CD4-positive, CD25-positive, alpha-beta regulatory T cell (primary cell): Measurements from ENCODE around the gene STOML1. TPM values are rescaled to one million over a fixed set of nuclear protein-coding genes. Genes with fewer than 3 reads are reported as not detected.

Source experiments
- ATAC-seq, 2 donors: fragments of 150-1000 bp; cut with Tn5 transposase; one replicate each; pipeline ENCODE4 v1.10.0; 2021; ENCODE audit warnings: low read depth in 2 of 2, moderate number of reproducible peaks in 2 of 2, moderate library complexity in 1 of 2
- DNase-seq, 3 donors: peaks; one replicate each; pipeline versions ENCODE4 v3.0.0 to v3.0.0-alpha.2; 2012 to 2022; ENCODE audit warnings: mixed read lengths in 1 of 3
- H3K27ac ChIP-seq: one replicate; pipeline ENCODE4 v1.7.0; 2013; ENCODE audit warnings: mild to moderate bottlenecking, low read length; ENCODE audit not compliant: insufficient read depth, poor library complexity, severe bottlenecking
- H3K27me3 ChIP-seq: one replicate; pipeline ENCODE4 v1.7.0; 2013; ENCODE audit warnings: low read length; ENCODE audit not compliant: control insufficient read depth, insufficient read depth
- H3K36me3 ChIP-seq: one replicate; pipeline ENCODE4 v1.7.0; 2013; ENCODE audit warnings: mild to moderate bottlenecking, low read length, moderate library complexity; ENCODE audit not compliant: control insufficient read depth, insufficient read depth
- H3K4me1 ChIP-seq: 2 replicates; pipeline ENCODE4 v1.7.0; 2013; ENCODE audit warnings: mild to moderate bottlenecking, low read length; ENCODE audit not compliant: insufficient read depth, control insufficient read depth, poor library complexity, severe bottlenecking
- H3K4me3 ChIP-seq: one replicate; pipeline ENCODE4 v1.7.0; 2013; ENCODE audit warnings: low read depth, mild to moderate bottlenecking, low read length, moderate library complexity
- H3K9me3 ChIP-seq, 2 experiments: 1 replicate in 1 of 2; 2 replicates in 1 of 2; pipeline ENCODE4 v1.7.0; 2013; ENCODE audit warnings: low read length in 2 of 2, mild to moderate bottlenecking in 1 of 2, moderate library complexity in 1 of 2; ENCODE audit not compliant: control insufficient read depth in 2 of 2
- H3K27ac Mint-ChIP-seq, 3 donors: one replicate each; pipeline ENCODE4 v1.8.0; 2020 to 2022; ENCODE audit warnings: mild to moderate bottlenecking in 3 of 3, mixed read lengths in 3 of 3, moderate library complexity in 2 of 3
- H3K27me3 Mint-ChIP-seq: one replicate; pipeline ENCODE4 v1.8.0; 2022; ENCODE audit warnings: mild to moderate bottlenecking, mixed read lengths
- H3K36me3 Mint-ChIP-seq: one replicate; pipeline ENCODE4 v1.8.0; 2020; ENCODE audit warnings: mixed read lengths
- H3K4me1 Mint-ChIP-seq, 4 donors: one replicate each; pipeline ENCODE4 v1.8.0; 2020 to 2022; ENCODE audit warnings: mixed read lengths in 4 of 4, mild to moderate bottlenecking in 1 of 4
- H3K4me3 Mint-ChIP-seq, 4 donors: one replicate each; pipeline ENCODE4 v1.8.0; 2020 to 2022; ENCODE audit warnings: mild to moderate bottlenecking in 4 of 4, mixed read lengths in 4 of 4, moderate library complexity in 3 of 4
- H3K9me3 Mint-ChIP-seq, 7 donors: one replicate each; pipeline ENCODE4 v1.8.0; 2020 to 2022; ENCODE audit warnings: mixed read lengths in 7 of 7, mild to moderate bottlenecking in 3 of 7, moderate library complexity in 2 of 7
- polyA plus RNA-seq, 4 donors: library from polyadenylated mRNA; unstranded; fragments of 300-500 nt; fragmentation: Illumina TruSeq; gene quantifications; one replicate each; pipeline ENCODE4 v1.2.3, GENCODE V29; 2021
- total RNA-seq: library from RNA; stranded (reverse); gene quantifications from one replicate; pipeline ENCODE4 v1.2.3, GENCODE V29; 2022

The STOML1 gene
- total and polyA plus RNA-seq, 5 donors from 2014 or later = 5.9 to 11.4 (median 9.7) TPM

DNA sequence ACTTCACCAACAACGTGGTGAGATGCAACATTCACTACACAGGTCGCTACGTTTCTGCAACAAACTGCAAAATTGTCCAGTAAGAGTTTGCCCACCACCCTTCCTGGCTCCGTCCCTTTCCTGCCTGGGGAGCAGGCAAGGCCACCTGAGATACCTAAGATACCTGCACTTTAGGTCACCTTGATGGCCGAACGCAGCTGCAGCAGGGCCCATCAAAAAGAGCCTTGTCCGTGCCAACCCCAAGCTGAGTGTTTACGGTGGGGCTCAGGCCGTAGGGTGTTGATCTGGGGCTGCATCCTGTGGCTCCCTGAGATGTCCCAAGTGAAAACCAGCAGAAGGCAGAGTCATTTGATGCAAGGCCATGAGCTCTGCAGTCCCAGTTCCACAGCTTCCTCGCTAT, 42.6 kb downstream of the STOML1 start:
- DNase-seq (no peak), ATAC-seq (no peak)
- Mint-ChIP-seq H3K36me3 (no peaks in the 10 kb centered on the region), H3K4me3 (no peak overlapping the region), H3K4me1 (peaks cover 0 to 17% (median 10%) of the 10 kb centered on the region in 4 donors), H3K27ac (no peak overlapping the region), H3K9me3 (no peaks in the 10 kb centered on the region), H3K27me3 (no peaks in the 10 kb centered on the region)
- Histone ChIP-seq H3K9me3 (no peaks in the 10 kb centered on the region), H3K4me1 (peaks cover 7% of the 10 kb centered on the region), H3K36me3 (no peaks in the 10 kb centered on the region), H3K4me3 (no peak overlapping the region), H3K27ac (no peak overlapping the region), H3K27me3 (no peaks in the 10 kb centered on the region)

DNA sequence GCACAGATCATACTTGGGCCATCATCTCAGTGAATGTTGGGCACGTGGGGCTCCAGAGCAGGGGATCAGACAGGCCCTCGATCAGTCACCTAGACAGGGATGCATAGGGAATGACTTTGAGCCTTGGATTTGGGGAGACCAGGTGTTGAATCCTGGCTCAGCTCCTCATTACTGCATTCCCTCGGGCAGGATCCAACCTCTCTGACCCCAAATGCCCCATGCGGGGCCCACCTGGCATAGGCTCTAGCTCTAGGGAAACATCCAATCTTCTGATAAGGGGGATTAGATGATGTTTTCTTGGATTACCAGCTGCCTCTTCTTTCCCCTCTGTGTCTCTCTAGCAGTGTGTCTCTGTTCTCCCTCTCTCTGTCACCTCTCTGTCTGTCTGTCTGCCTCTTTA, 43.1 kb downstream of the STOML1 start:
- Mint-ChIP-seq H3K4me1 (peaks cover 0 to 17% (median 10%) of the 10 kb centered on the region in 4 donors), H3K27ac (no peak overlapping the region), H3K4me3 (no peak overlapping the region), H3K36me3 (no peaks in the 10 kb centered on the region), H3K27me3 (no peaks in the 10 kb centered on the region), H3K9me3 (no peaks in the 10 kb centered on the region)
- Histone ChIP-seq H3K4me3 (no peak overlapping the region), H3K9me3 (no peaks in the 10 kb centered on the region), H3K27me3 (no peaks in the 10 kb centered on the region), H3K4me1 (peaks cover 7% of the 10 kb centered on the region), H3K27ac (no peak overlapping the region), H3K36me3 (no peaks in the 10 kb centered on the region)
- DNase-seq (no peak), ATAC-seq (no peak)

DNA sequence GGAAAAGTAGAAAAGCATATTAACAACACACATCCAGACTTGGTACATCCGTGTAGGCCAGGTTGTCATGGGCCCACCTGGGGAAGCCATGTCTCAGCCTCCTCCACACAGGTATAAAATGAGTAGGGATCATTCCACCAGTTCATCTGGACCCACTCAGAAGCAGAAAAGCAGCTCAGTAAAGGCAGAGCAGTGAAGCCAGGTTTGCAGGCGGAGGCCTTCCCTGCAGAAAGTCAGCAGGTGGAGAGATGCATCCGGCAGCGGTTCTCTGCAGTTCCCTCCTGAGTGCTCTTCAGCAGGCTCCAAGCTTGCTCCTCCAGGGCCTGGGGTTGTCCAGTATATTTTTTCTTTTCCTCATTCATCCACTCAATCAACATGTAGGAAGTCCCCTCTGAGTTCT, 43.7 kb downstream of the STOML1 start:
- no peaks in the 10 kb centered on the region for H3K36me3 ChIP-seq
- ATAC-seq (no peak), DNase-seq (no peak)
- Mint-ChIP-seq H3K4me3 (no peak overlapping the region), H3K27ac (no peak overlapping the region), H3K36me3 (no peaks in the 10 kb centered on the region), H3K9me3 (no peaks in the 10 kb centered on the region), H3K4me1 (peaks cover 0 to 17% (median 10%) of the 10 kb centered on the region in 4 donors), H3K27me3 (no peaks in the 10 kb centered on the region)
- H3K9me3 ChIP-seq = no peaks in the 10 kb centered on the region
- H3K27ac ChIP-seq = no peak overlapping the region
- H3K27me3 ChIP-seq = no peaks in the 10 kb centered on the region
- H3K4me1 ChIP-seq = peaks cover 7% of the 10 kb centered on the region
- no peak overlapping the region for H3K4me3 ChIP-seq

DNA sequence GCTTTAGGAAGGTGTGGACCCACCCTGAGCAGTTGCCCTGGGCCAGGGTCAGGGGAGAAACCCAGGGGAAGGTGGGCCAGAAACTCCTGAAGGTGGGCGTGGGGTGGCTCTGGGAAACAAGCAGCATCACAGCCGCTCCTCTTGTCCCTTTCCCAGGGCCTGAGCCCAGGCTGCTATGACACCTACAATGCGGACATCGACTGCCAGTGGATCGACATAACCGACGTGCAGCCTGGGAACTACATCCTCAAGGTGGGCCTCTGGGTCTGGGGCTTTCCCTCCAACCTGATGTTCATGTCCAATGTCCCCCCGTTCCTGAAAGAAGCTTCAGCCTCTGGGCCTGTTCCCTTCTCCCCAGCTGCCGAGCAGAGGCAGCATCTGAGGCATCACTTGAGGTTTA, 44.4 kb downstream of the STOML1 start:
- H3K4me3 Mint-ChIP-seq = no peak overlapping the region
- no peak for ATAC-seq
- H3K27me3 Mint-ChIP-seq = no peaks in the 10 kb centered on the region
- peaks cover 10% of the 10 kb centered on the region for H3K4me1 ChIP-seq
- no peaks in the 10 kb centered on the region for H3K36me3 ChIP-seq
- no peaks in the 10 kb centered on the region for H3K9me3 ChIP-seq
- H3K4me3 ChIP-seq = no peak overlapping the region
- no peaks in the 10 kb centered on the region for H3K27me3 ChIP-seq
- no peaks in the 10 kb centered on the region for H3K9me3 Mint-ChIP-seq
- H3K27ac Mint-ChIP-seq = no peak overlapping the region
- H3K27ac ChIP-seq = no peak overlapping the region
- H3K4me1 Mint-ChIP-seq = peaks cover 0 to 19% (median 11%) of the 10 kb centered on the region in 4 donors
- DNase-seq = no peak
- H3K36me3 Mint-ChIP-seq = no peaks in the 10 kb centered on the region

DNA sequence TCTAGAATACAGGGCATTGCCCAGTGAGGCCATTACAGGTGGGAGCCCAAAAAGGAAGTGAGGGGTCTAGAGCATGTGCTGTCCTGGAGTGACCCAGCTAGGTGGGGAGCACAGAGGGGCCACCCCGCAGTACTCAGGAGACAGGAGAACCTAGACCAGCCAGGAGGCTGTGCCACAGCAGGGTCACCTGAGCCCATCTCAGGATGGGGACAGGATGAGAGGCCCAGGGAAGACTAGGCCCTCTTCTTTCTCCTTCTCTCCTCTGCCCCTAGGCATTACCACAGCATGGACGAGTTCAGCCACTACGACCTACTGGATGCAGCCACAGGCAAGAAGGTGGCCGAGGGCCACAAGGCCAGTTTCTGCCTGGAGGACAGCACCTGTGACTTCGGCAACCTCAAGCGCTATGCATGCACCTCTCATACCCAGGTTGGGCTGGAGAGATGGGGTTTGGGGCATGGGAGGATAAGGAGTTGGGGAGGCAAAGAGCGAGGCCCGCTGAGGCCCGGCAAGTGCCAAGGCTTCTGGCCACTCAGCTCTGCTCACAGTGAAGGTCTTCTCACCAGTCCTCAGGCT, 45.2 kb downstream of the STOML1 start:
- no peaks in the 10 kb centered on the region for H3K27me3 Mint-ChIP-seq
- Histone ChIP-seq H3K27me3 (no peaks in the 10 kb centered on the region), H3K4me3 (no peak overlapping the region), H3K27ac (no peak overlapping the region), H3K36me3 (no peaks in the 10 kb centered on the region), H3K9me3 (no peaks in the 10 kb centered on the region), H3K4me1 (peaks cover 18% of the 10 kb centered on the region)
- no peak overlapping the region for H3K4me3 Mint-ChIP-seq
- DNase-seq = no peak
- peak overlapping the region in 1 of 3 donors; percentile 68 for H3K27ac Mint-ChIP-seq
- no peak for ATAC-seq
- H3K36me3 Mint-ChIP-seq = no peaks in the 10 kb centered on the region
- H3K4me1 Mint-ChIP-seq = peaks cover 0 to 27% (median 15%) of the 10 kb centered on the region in 4 donors
- H3K9me3 Mint-ChIP-seq = no peaks in the 10 kb centered on the region

DNA sequence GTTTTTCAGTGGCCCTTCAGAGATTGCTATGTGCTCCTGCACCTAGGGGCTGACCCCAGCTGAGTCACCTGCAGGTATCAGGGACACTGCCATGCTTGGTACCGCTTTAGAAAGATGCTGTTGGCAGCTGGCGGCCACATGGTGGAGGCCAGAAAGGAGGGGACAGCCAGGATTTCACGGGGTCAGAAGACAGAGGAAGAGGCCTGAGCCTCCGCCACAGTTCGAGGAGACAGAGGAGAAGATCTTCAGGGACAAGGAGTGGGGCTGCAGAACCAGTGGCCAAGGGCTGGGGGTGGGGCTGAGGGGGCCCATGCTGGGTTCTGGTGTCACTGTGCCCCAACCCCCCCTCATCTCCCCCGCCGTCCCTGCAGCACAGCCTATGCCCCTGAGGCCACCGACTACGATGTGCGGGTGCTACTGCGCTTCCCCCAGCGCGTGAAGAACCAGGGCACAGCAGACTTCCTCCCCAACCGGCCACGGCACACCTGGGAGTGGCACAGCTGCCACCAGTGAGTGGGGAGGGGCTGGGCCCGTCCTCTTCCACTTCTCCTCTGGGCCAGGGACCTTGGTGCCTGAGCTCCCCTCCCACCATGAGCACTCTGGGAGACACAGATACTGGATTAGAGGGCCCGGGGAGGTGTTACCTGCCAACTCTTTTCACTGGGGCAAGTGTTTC, 45.9 kb downstream of the STOML1 start:
- DNase-seq (no peak), ATAC-seq (no peak)
- H3K27me3 Mint-ChIP-seq = no peaks in the 10 kb centered on the region
- H3K36me3 ChIP-seq = no peaks in the 10 kb centered on the region
- H3K4me1 ChIP-seq = peaks cover 22% of the 10 kb centered on the region
- H3K27ac ChIP-seq = no peak overlapping the region
- no peak overlapping the region for H3K4me3 Mint-ChIP-seq
- H3K27me3 ChIP-seq = no peaks in the 10 kb centered on the region
- no peaks in the 10 kb centered on the region for H3K9me3 ChIP-seq
- peaks cover 0 to 30% (median 16%) of the 10 kb centered on the region in 4 donors for H3K4me1 Mint-ChIP-seq
- peak overlapping the region in 1 of 3 donors; percentile 68 for H3K27ac Mint-ChIP-seq
- H3K36me3 Mint-ChIP-seq = no peaks in the 10 kb centered on the region
- no peak overlapping the region for H3K4me3 ChIP-seq
- H3K9me3 Mint-ChIP-seq = no peaks in the 10 kb centered on the region

DNA sequence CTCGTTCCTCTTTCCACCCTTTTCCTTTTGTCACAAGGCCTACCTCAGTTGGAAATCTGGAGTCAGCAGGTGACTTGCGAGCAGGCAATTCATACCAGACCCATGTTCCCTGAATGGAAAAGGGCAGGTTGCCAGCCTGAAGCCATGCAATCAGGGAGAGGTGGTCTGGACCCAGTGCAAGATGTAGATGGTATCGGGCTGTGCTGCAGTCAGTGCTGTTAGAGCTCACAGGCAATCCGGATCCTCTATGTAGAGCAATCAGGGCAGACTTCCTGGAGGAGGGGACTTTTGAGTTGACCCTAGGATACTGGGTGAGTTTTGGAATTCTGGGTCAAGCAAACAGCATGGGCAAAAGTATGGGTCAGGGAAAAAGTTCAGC, 47.0 kb downstream of the STOML1 start:
- Mint-ChIP-seq H3K4me3 (no peak overlapping the region), H3K36me3 (no peaks in the 10 kb centered on the region), H3K4me1 (peaks cover 0 to 35% (median 15%) of the 10 kb centered on the region in 4 donors), H3K27me3 (no peaks in the 10 kb centered on the region), H3K9me3 (no peaks in the 10 kb centered on the region), H3K27ac (no peak overlapping the region)
- Histone ChIP-seq H3K27ac (no peak overlapping the region), H3K4me3 (no peak overlapping the region), H3K4me1 (peaks cover 21% of the 10 kb centered on the region), H3K9me3 (no peaks in the 10 kb centered on the region), H3K27me3 (no peaks in the 10 kb centered on the region), H3K36me3 (no peaks in the 10 kb centered on the region)
- no peak for DNase-seq
- ATAC-seq = no peak
